Vagina (tissue), 2 donors: ENCODE results near the gene TMEM42. TPM values are rescaled to one million over a fixed set of nuclear protein-coding genes. Genes with fewer than 3 reads are reported as not detected.

ENCODE experiments used
- DNase-seq, 2 donors: peaks; one replicate each; pipeline ENCODE4 v3.0.0-alpha.2; 2017; ENCODE audit errors: extremely low spot score in 2 of 2
- H3K27ac ChIP-seq: fragments of 200-600 bp; sonication (generic); one replicate; pipeline ENCODE4 v1.5.1; 2019
- H3K27me3 ChIP-seq: fragments of 200-600 bp; sonication (generic); one replicate; pipeline ENCODE4 v1.5.1; 2019
- H3K36me3 ChIP-seq, 2 donors: fragments of 200-600 bp; sonication (generic); one replicate each; pipeline ENCODE4 v1.5.1; 2017 to 2019
- H3K4me1 ChIP-seq: fragments of 200-600 bp; sonication (generic); one replicate; pipeline ENCODE4 v1.5.1; 2019
- H3K4me3 ChIP-seq, 2 donors: fragments of 200-600 bp; sonication (generic); 1 replicate in 1 of 2; 2 replicates in 1 of 2; pipeline ENCODE4 v1.5.1; 2016 to 2019
- H3K9me3 ChIP-seq: fragments of 200-600 bp; sonication (generic); one replicate; pipeline ENCODE4 v1.5.1; 2019
- CTCF ChIP-seq, 3 experiments: fragments of 450-650 bp in 2 of 3; fragments of 200-600 bp in 1 of 3; sonication (generic) in 1 of 3; IDR thresholded peaks; one replicate each; pipeline ENCODE4 v1.5.1; 2017 to 2019; ENCODE audit warnings: antibody characterized with exemption in 3 of 3, mild to moderate bottlenecking in 2 of 3, moderate library complexity in 2 of 3
- POLR2A ChIP-seq, 2 donors: fragments of 450-650 bp; IDR thresholded peaks; one replicate each; pipeline ENCODE4 v1.6.1; 2017; ENCODE audit warnings: antibody characterized with exemption in 2 of 2, mild to moderate bottlenecking in 2 of 2, moderate library complexity in 2 of 2
- POLR2AphosphoS5 ChIP-seq, 2 donors: sonication (generic); formaldehyde crosslinking; IDR thresholded peaks; one replicate each; pipeline ENCODE4 v1.9.0; 2017; ENCODE audit warnings: antibody characterized with exemption in 2 of 2, mild to moderate bottlenecking in 2 of 2, low read depth in 1 of 2; ENCODE audit not compliant: insufficient read depth in 1 of 2
- intact Hi-C: fragments of 100-400 bp; cut with DNase I; formaldehyde crosslinking; loops from one replicate; pipeline ENCODE4 v1.15.1; 2023
- total RNA-seq: library from RNA; depleted of rRNA; stranded (reverse); fragments of >200 nt; gene quantifications from one replicate; pipeline ENCODE4 v1.2.3, GENCODE V29; 2016

TMEM42 gene
- total RNA-seq, 1 donor from 2014 or later = 10.8 TPM

GRCh38 chr3:44893097-44893496 lies 31.4 kb downstream of the TMEM42 start:
- no peaks in the 10 kb centered on the region for H3K4me1 ChIP-seq
- intact Hi-C loops = no loop called here
- no peak for TF ChIP-seq POLR2AphosphoS5 (IDR thresholded peaks at IDR 0.05; ENCODE audit: insufficient read depth in 1 of 2, low read depth in 1 of 2)
- TF ChIP-seq CTCF (IDR thresholded peaks at IDR 0.05) = no peak

GRCh38 chr3:44894485-44894884 lies 32.8 kb downstream of the TMEM42 start:
- no peaks in the 10 kb centered on the region for H3K27me3 ChIP-seq
- H3K4me3 ChIP-seq = no peak overlapping the region
- no peak overlapping the region for H3K27ac ChIP-seq
- H3K4me1 ChIP-seq = no peaks in the 10 kb centered on the region
- H3K36me3 ChIP-seq = no peaks in the 10 kb centered on the region
- TF ChIP-seq POLR2A (IDR thresholded peaks at IDR 0.05) (no peak), CTCF (IDR thresholded peaks at IDR 0.05) (no peak), POLR2AphosphoS5 (IDR thresholded peaks at IDR 0.05; ENCODE audit: insufficient read depth in 1 of 2, low read depth in 1 of 2) (no peak)
- intact Hi-C loops = no loop called here
- DNase-seq = no peak
- no peaks in the 10 kb centered on the region for H3K9me3 ChIP-seq

More at GRCh38 chr3:44893097-44893496, 31.4 kb downstream of the TMEM42 start:
- H3K27ac ChIP-seq = no peak overlapping the region
- H3K9me3 ChIP-seq = no peaks in the 10 kb centered on the region
- no peak overlapping the region for H3K4me3 ChIP-seq
- no peak for DNase-seq
- no peaks in the 10 kb centered on the region for H3K27me3 ChIP-seq
- no peaks in the 10 kb centered on the region for H3K36me3 ChIP-seq

DNA sequence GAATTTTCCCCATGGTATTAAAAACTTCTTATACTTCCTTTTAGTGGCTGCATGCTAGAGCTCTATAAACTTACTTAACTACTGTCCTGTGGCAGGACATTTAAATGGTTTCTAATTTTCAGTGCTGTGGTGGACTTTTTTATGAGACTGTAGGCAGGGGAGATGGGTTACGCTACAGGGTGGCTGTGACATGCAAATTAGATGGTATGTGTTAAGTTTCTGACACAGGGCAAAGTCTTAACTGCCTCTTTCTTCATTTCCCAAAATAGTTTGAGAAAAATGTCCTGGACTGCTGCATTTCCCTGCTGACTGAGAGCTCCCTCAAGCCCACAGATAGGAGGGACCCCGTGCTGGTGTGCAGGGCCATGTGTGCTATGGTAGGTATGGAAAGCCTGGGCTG lies 34.7 kb downstream of the TMEM42 start:
- DNase-seq = no peak
- TF ChIP-seq POLR2AphosphoS5 (IDR thresholded peaks at IDR 0.05; ENCODE audit: insufficient read depth in 1 of 2, low read depth in 1 of 2) (no peak), CTCF (IDR thresholded peaks at IDR 0.05) (no peak), POLR2A (IDR thresholded peaks at IDR 0.05) (no peak)
- no peaks in the 10 kb centered on the region for H3K27me3 ChIP-seq
- H3K4me3 ChIP-seq = no peak overlapping the region
- intact Hi-C loops = no loop called here
- H3K9me3 ChIP-seq = no peaks in the 10 kb centered on the region
- H3K36me3 ChIP-seq = no peaks in the 10 kb centered on the region
- no peaks in the 10 kb centered on the region for H3K4me1 ChIP-seq
- no peak overlapping the region for H3K27ac ChIP-seq

DNA sequence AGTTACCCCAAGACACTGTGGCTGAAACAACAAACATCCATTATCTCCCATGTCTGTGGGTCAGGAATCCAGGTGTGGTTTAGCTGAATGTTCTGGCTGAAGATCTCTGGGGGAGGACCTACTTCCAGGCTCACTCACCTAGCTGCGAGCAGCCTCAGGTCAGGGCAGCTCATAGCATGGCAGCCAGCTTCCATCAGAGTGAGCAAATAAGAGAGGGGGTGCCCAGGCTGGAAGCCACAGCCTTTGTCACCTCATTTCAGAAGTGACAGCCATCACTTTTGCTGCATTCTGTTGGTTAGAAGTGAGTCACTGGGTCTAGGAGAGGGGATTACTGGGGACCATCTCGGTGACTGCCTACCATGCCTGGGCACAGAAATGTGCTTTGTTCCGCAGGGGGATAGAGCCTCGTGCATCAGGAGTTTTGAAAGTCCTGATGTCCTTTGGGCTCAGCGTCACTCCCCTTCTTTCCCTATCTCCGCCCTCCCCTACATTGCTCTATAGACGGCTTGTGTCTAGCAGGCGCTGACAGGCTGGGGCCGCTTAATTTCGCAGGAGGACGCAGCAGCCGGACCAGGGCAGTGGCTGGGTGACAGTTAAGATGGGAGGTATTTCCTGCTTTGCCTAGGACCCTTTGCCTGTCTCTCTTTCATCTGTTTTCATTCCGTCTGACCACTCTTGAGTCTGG lies 38.1 kb downstream of the TMEM42 start:
- no peaks in the 10 kb centered on the region for H3K36me3 ChIP-seq
- no peaks in the 10 kb centered on the region for H3K4me1 ChIP-seq
- no peak for DNase-seq
- intact Hi-C loops = no loop called here
- H3K27ac ChIP-seq = no peak overlapping the region
- no peak overlapping the region for H3K4me3 ChIP-seq
- no peak for TF ChIP-seq POLR2A (IDR thresholded peaks at IDR 0.05)
- TF ChIP-seq POLR2AphosphoS5 (IDR thresholded peaks at IDR 0.05; ENCODE audit: insufficient read depth in 1 of 2, low read depth in 1 of 2) = no peak
- no peak for TF ChIP-seq CTCF (IDR thresholded peaks at IDR 0.05)
- no peaks in the 10 kb centered on the region for H3K9me3 ChIP-seq
- H3K27me3 ChIP-seq = no peaks in the 10 kb centered on the region

DNA sequence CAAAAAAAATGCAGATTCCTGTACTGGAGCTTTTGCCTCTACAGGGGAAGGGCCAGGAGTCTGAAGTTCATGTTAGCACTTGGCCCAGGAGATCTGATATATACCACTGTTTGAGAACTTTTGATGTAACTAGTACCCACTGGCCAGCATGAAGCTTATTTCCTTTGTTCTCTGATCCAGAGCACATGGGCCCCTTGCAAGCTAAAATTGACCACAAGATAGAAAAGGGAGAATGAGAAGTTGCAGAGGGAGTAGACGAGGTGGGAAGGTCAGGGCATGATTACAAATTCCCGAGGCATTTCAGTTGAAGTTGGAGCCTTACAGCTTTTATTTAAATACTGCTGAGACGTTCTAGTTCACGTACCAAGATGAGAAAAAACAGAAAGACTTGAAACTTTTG lies 40.9 kb downstream of the TMEM42 start:
- H3K27ac ChIP-seq = no peak overlapping the region
- no peaks in the 10 kb centered on the region for H3K36me3 ChIP-seq
- DNase-seq = no peak
- TF ChIP-seq CTCF (IDR thresholded peaks at IDR 0.05) (no peak), POLR2AphosphoS5 (IDR thresholded peaks at IDR 0.05; ENCODE audit: insufficient read depth in 1 of 2, low read depth in 1 of 2) (no peak), POLR2A (IDR thresholded peaks at IDR 0.05) (no peak)
- no peaks in the 10 kb centered on the region for H3K4me1 ChIP-seq
- H3K9me3 ChIP-seq = no peaks in the 10 kb centered on the region
- intact Hi-C loops = no loop called here
- no peaks in the 10 kb centered on the region for H3K27me3 ChIP-seq
- no peak overlapping the region for H3K4me3 ChIP-seq
